Activated T-cell treated with anti-CD3 and anti-CD28 coated beads for 1 hour (primary cell): ENCODE measurements around the gene SLCO2B1.
"Not testable (repeated sequence)": the region's sequence is repeated elsewhere in the genome, so short reads cannot be mapped to it uniquely, and the experiment has no call there.

Experiments
- DNase-seq: peaks from one replicate; pipeline ENCODE4 v3.0.0-alpha.2; 2020; ENCODE audit warnings: low read depth

Gene SLCO2B1, protein sequence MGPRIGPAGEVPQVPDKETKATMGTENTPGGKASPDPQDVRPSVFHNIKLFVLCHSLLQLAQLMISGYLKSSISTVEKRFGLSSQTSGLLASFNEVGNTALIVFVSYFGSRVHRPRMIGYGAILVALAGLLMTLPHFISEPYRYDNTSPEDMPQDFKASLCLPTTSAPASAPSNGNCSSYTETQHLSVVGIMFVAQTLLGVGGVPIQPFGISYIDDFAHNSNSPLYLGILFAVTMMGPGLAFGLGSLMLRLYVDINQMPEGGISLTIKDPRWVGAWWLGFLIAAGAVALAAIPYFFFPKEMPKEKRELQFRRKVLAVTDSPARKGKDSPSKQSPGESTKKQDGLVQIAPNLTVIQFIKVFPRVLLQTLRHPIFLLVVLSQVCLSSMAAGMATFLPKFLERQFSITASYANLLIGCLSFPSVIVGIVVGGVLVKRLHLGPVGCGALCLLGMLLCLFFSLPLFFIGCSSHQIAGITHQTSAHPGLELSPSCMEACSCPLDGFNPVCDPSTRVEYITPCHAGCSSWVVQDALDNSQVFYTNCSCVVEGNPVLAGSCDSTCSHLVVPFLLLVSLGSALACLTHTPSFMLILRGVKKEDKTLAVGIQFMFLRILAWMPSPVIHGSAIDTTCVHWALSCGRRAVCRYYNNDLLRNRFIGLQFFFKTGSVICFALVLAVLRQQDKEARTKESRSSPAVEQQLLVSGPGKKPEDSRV

DNA sequence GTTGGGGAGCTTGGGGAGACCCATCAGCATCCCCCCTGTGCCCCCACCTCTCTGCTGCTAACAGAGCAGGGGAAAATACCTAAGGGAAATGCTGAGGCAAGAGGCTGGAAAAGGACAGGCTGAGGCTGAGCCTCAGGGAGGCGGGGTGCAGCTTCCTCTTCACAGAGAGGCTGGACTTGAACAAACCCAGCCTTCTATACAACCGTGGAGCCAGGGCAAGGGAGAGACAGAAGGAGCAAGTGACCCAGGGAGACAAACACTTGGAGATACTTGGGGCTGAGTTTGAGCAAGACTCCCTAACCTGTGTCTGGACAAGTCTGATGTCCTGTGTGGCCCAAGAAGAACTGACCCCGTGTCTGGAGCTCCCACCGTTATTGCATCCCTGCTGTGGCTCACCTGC is at the start of gene SLCO2B1:
Gene SLCO2B1, plus strand, starts transcription at position 229 of the 400 bp plus-strand sequence. CDS start 275 bp downstream, outside the sequence.
- no peak for DNase-seq

DNA sequence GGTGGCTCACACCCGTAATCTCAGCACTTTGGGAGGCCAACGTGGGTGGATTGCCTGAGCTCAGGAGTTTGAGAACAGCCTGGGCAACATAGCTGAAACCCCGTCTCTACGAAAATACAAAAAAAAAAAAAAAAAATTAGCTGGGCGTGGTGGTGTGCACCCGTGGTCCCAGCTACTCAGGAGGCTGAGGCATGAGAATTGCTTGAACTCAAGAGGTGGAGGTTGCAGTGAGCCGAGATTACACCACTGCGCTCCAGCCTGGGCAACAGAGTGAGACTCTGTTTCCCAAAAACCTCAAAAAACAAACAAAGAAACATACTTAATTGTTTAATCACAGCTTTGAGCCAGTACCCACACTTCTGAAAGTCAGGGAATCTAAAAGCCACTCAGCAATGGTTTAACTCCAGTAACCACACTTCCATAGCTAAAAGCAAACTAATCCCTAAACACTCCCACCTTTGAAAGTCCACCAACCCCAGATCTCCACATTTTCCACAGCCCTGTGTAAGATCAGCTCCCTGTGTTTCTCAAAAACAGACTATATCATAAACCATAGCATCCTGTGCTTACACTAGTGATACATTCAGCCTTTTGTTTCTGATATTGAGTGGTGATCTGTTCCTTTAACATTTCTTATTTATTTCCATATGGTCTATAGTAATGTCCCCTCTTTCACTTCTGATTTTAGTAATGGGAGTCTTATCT is 49.3 kb upstream of the SLCO2B1 start:
- no peak for DNase-seq

DNA sequence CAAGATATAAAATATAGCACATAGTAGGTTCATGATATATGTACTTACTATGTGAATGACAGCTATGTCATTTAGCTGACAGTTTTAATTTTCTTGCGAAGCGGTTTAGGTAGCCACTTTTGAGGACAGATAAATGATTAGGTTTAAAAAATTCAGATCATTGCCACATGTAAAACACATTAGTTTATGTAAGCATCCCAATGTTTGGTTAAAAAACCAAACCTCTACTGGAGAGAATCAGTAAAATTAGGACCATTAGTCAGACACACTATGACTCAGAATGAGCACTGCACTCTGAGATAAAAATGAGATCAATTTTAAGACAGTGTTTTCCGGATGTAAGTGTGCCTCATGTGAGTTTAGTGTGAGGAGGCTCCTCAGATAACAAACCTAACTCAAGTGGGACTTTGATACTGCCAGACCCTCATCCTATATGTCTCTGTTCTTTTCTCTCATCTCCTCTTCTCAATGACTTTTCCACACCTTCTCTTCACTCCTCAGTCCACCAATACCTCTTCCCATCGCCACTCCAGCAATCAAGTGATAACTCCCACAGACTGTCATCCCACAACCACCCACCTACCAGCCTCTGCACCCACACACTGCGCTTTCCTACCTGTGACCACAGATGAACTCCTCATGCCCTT is 47.4 kb upstream of the SLCO2B1 start:
- DNase-seq: no peak

DNA sequence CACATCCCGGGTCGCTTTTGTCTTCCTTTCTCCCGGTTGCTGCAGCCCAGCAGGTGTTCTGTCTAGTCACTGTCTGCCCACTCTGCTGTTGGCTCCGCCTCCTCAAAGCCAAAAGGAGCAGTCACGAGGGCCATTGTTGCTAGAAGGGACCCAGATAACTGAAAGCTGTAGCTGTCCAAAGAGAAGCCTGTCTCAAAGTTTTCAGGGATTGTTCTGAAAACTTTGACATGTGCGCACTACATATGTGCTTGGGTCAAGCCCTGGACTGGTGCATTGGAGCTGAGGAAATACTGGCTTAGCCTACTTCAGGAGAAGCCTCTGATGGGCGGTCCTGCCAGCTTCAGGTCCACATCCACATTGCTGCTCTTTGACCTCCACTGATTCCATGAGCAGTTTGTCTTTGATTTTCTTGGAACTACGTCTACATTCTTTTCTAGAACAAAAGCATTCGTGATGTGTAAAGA is 45.4 kb upstream of the SLCO2B1 start:
- no peak for DNase-seq

DNA sequence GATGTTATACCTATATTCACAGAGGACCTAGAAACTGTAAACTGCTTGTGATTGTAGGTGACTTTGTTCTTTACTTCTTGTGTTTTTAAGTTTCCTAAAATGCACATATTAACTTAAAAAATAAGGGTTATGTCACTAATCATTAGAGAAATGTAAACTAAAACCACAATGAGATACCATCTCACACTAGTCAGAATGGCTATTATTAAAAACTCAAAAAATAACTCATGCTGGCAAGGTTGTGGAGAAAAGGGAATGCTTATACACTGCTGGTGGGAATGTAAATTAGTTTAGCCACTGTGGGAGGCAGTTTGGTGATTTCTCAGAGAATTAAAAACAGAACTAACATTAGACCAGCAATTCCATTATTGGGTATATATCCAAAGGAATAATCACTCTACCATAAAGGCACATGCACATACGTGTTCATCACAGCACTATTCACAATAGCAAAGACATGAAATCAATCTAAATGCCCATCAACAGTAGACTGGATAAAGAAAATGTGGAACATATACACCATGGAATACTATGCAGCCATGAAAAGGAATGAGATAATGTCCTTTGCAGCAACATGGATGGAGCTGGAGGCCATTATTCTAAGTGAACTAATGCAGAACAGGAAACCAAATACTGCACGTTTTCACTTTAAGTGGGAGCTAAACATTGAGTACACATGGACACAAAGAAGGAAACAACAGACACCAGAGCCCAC is 44.8 kb upstream of the SLCO2B1 start:
- not testable (repeated sequence) for DNase-seq

DNA sequence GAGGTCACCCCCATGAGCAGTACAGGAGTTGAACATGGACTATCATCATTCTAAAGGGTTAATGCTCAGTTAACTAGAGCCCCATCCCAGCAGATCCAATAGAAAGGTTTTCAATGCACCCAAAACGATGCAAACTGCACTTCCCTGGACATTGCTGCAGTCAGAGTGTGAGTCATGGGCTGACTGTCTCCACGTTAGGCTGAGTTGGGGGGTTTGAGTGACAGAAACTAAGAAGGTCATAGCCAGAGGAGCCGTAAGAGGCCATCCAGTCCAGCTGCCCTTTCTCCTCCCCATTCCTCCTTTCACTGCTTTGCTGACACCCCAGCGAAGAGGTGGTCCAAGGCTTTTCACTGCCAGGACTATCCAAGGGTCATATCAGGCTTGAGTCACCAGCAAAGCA is 43.7 kb upstream of the SLCO2B1 start:
- no peak for DNase-seq

DNA sequence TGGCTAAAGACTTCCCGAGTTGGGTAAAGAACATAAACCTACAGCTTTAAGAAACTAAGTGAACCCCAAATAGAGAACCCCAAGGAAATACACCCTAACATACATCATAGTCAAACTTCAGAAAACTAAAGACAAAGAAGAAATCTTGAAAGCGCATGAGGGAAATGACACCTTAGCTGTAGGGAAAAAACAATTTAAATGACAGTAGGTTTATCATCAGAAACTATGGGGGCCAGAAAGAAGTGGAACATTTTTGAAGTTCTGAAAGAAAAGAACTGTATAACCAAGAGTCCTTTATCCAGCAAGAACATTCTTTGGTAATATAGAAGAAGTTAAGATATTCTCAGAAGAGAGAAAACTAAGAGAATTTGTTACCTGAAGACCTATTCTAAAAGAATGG is 38.7 kb upstream of the SLCO2B1 start:
- DNase-seq: no peak

DNA sequence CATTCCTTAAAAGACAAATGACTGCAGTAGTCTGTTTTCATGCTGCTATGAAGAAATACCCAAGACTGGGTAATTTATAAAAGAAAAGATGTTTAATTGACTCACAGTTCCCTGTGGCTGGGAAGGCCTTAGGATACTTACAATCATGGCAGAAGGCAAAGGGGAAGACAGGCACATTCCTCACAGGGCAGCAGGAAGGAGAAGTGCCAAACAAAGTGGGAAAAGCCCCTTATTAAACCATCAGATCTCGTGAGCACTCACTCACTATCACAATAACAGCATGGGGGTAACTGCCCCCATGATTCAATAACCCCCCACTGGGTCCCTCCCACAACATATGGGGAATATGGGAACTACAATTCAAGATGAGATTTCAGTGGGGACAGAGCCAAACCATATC is 37.9 kb upstream of the SLCO2B1 start:
- DNase-seq: no peak

DNA sequence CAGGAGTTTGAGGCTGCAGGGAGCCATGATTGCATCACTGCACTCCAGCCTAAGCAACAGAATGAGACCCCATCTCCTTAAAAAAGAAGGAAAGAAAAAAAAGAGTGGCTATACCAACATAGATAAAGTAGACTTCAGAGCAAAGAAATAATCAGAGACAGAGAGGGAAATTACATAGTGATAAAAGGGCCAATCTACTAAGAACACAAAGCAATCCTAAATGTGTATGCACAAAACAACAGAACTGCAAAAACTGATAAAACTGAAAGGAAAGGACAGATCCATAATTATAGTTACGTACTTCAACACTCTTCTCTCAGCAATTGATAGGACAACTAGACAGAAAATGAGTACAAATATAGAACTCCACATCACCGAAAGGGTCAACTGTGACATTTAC is 36.4 kb upstream of the SLCO2B1 start:
- DNase-seq: no peak

DNA sequence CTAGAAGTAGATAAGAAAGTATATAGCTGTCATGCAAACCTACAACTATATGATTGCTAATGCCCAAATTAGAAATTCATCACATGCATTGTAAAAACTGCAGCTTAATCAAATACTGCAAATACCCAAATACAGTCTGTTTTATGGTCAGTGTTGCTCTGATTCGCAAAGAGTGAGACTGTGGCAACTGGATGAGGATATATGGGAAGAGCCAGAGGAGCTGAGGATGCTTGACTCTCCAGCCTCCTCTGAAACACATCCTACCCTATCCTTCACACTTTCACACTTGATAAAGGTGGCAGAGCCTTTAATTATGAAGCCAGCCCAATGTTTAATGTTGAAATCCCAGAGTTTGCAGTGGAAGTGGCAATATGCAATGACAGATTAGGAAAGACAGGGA is 32.3 kb upstream of the SLCO2B1 start:
- no peak for DNase-seq

DNA sequence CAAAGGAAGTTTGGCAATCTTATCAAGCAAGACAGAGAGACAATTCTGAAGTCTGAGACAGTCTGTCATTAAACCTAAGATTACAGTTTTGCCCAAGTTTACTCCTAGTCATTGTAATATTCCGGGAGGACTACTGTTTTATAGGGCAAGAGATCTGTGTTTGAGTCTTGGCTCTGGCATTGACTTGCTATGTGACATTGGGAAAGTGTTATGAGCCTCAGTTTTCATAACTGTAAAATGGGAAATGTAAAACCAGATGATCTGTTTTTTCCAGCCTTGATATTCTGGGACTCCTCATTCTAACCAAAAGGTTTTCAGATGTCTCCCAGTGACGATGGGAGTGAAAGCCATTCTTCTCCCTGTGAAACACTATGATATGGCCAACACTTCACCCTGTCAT is 24.3 kb upstream of the SLCO2B1 start:
- no peak for DNase-seq

DNA sequence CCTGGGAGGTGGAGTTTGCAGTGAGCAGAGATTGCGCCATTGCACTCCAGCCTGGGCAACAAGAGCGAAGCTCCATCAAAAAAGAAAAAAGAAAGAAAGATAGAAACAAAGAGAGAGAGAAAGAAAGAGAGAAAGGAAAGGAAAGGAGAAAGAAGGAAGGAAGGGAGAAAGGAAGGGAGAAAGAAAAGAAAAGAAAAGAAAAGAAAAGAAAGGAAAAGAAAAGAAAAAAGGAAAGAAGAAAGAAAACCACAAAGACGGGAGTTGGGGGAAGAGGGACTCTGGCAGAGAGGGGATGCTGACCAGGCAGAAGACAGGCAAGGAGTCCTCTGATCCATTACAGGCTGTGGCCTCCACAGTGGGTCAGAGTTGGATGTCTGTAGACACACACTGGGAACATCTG is 18.8 kb upstream of the SLCO2B1 start:
- DNase-seq: no peak

DNA sequence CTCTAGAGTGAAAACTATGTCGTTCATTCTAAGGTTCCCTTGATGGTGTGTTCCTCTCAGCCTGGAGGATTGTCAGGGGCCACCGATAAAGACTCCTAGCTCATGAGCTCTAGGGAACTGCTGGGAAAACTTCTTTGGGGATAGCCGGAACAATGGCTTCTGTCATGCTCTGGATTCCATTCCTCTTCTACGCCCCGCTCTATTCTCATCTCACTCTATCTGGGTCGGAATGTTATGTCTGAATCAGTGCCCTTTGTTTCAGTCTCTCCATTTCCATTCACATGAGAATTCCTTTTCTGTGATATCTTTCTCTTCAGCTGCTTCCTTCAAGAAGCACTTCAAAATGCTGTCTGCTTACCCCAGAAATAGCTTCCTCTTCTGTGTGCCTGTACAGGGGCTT is 16.9 kb upstream of the SLCO2B1 start:
- DNase-seq: no peak

DNA sequence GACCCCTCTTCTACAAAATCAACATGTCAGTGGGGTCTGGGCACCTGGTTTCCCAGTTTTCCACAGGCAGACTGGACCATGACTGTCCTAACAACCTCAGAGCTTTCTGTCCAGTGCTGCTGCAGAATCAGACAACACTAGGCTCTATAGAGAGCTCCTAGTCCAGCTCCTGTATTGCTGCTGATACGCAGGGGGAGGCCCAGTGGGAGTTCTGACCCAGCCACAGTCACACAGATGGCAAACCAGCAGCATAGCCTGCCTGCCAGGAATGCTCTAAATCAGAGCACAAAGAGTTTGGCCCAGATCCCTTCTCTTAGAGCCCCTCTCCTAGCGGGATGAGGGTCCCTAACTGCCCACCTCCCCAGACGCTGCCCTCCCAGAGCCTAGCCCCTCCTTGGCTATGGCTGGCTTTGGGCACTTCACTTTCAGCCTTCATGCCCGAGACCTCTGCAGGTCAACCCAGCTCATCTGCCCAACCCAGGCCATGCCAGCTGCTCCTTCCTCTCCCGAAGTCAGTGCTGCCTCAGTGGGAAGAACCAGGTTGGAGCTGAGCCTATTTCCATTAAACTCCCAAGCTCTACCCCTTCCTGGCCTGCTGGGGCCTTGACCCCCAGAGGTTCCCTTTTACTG is 15.8 kb upstream of the SLCO2B1 start:
- no peak for DNase-seq

DNA sequence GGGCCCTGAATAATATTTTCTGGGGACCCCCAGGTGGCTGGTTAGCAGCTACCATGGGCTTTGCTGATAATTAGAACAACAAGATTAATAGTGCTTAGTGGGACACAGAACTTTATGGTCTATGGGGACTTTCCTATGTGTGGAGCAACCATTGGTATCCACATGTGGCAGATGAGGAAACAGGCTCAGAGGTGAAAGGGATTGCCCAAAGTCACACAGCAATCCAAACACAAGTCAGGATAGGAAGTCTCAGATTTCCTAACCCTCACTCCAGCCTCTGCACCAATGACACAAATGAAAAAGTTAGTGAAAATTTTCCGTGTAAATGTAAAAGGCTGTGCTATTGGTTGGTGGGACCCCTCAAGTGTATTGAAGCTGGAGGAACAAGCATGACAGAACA is 15.3 kb upstream of the SLCO2B1 start:
- no peak for DNase-seq

DNA sequence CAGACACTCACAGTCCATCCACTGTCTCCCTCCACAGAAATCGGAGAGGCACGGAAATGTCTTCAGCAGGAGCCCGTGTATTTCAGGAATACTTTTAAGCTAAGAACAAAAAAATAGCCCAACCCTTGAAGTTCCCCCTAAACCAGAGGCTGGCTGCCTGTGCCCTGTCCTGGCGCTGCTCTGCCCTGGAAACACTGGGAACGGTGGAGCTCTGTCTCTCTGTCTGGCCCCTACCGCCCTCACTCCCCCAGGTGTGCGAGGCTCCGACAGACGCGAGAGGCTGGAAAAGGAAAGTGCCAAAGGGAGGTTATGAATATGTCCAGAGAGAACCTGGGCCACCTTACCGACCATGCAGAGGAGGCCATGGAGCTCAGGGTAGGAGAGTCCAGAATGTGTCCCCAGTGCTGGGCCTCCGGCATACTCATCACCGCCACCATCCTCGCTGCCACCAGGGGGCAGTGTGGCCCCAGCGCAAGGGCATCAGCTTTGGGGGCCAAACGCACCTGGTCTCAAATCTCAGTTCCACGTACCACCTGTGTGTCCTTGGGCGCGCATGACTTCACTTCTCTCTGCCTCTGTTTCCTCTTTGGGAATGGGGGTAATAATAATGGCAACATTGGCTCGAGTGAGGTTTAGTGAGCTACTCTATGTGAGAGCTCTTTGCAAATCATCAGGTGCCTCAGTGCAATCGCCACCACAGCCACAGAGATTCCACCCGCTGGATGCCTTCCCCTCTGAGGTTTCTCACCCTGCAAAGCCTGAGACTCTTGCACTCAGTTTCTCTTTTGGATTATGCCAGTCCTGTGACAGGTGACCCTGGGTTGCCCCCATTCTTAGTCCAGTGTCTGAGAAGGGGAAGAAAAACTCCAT is 10.4 kb upstream of the SLCO2B1 start:
- peak; percentile 77 for DNase-seq

DNA sequence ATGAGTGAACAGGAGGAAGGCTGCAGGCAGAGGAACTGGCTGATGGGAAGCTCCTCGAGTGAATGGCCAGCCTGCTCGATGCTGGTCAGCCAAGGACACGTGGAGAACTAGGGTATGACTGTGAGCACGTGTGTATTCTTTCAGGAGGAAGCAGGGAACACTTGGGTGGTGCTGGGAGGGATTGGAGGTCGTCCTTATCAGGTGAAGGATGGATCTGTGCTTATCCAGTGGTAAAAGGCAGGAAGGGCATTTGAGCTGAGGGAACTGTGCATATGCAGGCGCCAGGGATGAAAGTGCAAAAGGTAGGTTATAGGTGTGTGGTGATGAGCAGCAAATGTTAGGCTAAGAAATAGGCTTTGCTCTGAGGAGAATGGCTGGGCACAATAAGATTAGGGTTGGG is 9.7 kb upstream of the SLCO2B1 start:
- no peak for DNase-seq

DNA sequence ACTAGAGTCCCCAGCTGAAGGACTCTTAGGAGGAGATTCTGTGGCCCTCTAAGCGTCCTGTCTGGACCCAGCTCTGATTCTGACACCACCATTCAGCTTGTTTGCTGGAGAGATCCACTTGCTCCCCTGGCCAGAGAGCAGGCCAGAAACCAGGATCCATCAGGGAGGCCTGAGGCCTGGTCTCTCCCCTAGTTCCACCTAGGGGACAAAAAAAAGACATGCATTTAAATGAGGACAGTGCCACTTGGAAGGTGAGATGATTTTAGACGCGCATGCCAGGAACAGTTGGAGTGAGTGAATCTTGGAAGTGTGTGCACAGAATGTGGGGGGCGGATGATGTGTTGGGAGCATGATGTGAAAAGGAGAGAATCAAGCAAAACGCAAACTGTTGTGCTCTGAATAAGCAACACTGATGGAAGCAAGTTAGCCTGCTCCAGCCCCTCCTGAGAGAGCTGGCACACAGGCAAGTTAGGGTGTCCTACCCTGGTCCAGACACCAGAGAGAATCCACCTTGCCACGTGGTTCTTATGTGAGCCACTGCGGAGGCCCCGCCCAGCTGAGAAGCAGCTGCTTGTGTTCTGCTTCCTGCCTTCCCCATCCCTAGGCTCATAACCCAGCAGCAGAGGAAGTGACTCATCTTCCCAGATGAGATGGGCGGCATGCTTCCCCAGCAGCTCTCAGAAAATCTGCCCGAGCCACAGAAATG is 8.0 kb upstream of the SLCO2B1 start:
- DNase-seq: peak; percentile 52

DNA sequence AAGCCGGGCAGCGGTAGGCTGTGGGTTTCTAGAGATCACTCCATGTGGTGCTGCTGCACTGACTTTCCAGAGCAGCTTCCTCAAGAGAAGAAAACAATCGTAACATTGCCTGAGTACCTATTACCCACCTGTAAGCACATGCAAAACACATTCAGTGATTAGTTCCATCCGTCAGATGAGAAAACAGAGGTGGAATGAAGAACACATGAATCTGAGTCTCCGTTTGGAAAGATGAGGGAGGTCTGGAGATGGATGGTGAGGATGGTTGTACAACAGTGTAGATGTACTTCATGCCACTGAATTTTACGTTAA is 7.5 kb upstream of the SLCO2B1 start:
- DNase-seq: no peak

DNA sequence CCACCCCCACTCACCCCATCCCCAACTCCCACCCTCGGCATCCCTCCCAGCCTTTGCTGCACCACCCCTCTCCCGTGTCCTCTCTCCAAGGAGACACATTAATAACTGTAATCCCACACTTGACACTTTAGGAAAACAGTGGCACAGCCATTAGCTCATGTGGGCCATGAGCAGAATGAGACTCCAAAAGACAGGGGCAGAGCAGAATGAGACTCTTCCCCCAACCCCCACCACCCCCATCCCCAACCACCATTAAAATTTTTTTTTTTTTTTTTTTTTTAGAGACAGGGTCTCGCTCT is 6.2 kb upstream of the SLCO2B1 start:
- no peak for DNase-seq
